Breast epithelium (tissue), 3 donors: Measurements from ENCODE around the gene PUM1.

Source experiments
- POLR2AphosphoS5 ChIP-seq, 3 donors: sonication (generic); formaldehyde crosslinking; IDR thresholded peaks; one replicate each; pipeline ENCODE4 v1.6.1; 2017; ENCODE audit warnings: antibody characterized with exemption in 3 of 3
- TF ChIP-seq, protein P1 (sequence below), 3 donors: fragments of 450-650 bp; IDR thresholded peaks; one replicate each; pipeline ENCODE4 v1.5.1; 2016 to 2017; ENCODE audit warnings: antibody characterized with exemption in 3 of 3, mild to moderate bottlenecking in 3 of 3, moderate library complexity in 3 of 3

DNA sequence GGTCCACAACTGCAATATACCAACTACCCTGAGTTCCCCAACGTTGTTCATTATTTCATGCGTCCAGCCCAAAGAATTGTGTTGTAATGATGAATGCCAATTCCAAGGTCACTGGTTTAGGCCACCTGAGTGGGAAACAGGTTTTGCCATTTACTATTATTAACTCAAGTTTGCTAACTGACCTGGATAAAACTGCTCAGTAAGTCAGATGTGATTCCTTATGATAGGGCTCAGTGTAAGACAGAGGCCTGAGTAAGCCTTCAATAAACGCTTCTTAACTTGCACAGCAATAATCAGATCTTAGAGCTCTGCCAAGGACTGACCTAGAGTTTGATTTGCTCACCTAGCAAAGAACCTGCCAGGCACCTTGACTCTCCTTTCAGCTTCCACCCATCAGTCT lies 10.0 kb downstream of the PUM1 start:
- TF ChIP-seq, protein P1, sequence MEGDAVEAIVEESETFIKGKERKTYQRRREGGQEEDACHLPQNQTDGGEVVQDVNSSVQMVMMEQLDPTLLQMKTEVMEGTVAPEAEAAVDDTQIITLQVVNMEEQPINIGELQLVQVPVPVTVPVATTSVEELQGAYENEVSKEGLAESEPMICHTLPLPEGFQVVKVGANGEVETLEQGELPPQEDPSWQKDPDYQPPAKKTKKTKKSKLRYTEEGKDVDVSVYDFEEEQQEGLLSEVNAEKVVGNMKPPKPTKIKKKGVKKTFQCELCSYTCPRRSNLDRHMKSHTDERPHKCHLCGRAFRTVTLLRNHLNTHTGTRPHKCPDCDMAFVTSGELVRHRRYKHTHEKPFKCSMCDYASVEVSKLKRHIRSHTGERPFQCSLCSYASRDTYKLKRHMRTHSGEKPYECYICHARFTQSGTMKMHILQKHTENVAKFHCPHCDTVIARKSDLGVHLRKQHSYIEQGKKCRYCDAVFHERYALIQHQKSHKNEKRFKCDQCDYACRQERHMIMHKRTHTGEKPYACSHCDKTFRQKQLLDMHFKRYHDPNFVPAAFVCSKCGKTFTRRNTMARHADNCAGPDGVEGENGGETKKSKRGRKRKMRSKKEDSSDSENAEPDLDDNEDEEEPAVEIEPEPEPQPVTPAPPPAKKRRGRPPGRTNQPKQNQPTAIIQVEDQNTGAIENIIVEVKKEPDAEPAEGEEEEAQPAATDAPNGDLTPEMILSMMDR (IDR thresholded peaks at IDR 0.05), result no peak
- TF ChIP-seq POLR2AphosphoS5 (IDR thresholded peaks at IDR 0.05), result no peak
